Mesendoderm (in vitro differentiated cells): ENCODE results near the gene FGF5.
"Not testable (repeated sequence)": the region's sequence is repeated elsewhere in the genome, so short reads cannot be mapped to it uniquely, and the experiment has no call there.

ENCODE experiments used
- DNase-seq: peaks from one replicate; pipeline ENCODE4 v3.0.0; 2013
- H2AK5ac ChIP-seq: 2 replicates; pipeline ENCODE4 v1.6.1; 2013; ENCODE audit warnings: low read length, inconsistent platforms
- H2BK120ac ChIP-seq: 2 replicates; pipeline ENCODE4 v1.6.1; 2013; ENCODE audit warnings: low read depth, mild to moderate bottlenecking, low read length, moderate library complexity, mixed read lengths
- H2BK15ac ChIP-seq: replicated peaks from 2 replicates; pipeline ENCODE4 v1.6.1; 2013; ENCODE audit warnings: low read depth, mild to moderate bottlenecking, moderate library complexity
- H2BK5ac ChIP-seq: 2 replicates; pipeline ENCODE4 v1.6.1; 2013; ENCODE audit warnings: low read length, inconsistent platforms
- H3K18ac ChIP-seq: 2 replicates; pipeline ENCODE4 v1.6.1; 2013; ENCODE audit warnings: mild to moderate bottlenecking, low read length, mixed read lengths
- H3K23ac ChIP-seq: one replicate; pipeline ENCODE4 v1.6.1; 2013; ENCODE audit warnings: low read length
- H3K27ac ChIP-seq: 2 replicates; pipeline ENCODE4 v1.5.1; 2013; ENCODE audit warnings: low read depth, mild to moderate bottlenecking, inconsistent platforms, low read length, moderate library complexity
- H3K27me3 ChIP-seq: 2 replicates; pipeline ENCODE4 v1.6.1; 2013; ENCODE audit warnings: low read length, control low read depth, mild to moderate bottlenecking, inconsistent platforms; ENCODE audit not compliant: insufficient read depth, poor library complexity
- H3K36me3 ChIP-seq: 2 replicates; pipeline ENCODE4 v1.6.1; 2013; ENCODE audit warnings: low read length, inconsistent platforms; ENCODE audit not compliant: control insufficient read depth, insufficient read depth
- H3K4ac ChIP-seq: one replicate; pipeline ENCODE4 v1.6.1; 2013; ENCODE audit warnings: low read depth, mild to moderate bottlenecking, low read length, moderate library complexity
- H3K4me1 ChIP-seq: 2 replicates; pipeline ENCODE4 v1.6.1; 2013; ENCODE audit warnings: low read depth, low read length, inconsistent platforms; ENCODE audit not compliant: control insufficient read depth
- H3K4me2 ChIP-seq: 2 replicates; pipeline ENCODE4 v1.6.1; 2013; ENCODE audit warnings: low read length
- H3K4me3 ChIP-seq: 2 replicates; pipeline ENCODE4 v1.5.1; 2013; ENCODE audit warnings: mild to moderate bottlenecking, low read length
- H3K56ac ChIP-seq: one replicate; pipeline ENCODE4 v1.6.1; 2013; ENCODE audit warnings: low read length
- H3K79me1 ChIP-seq: 2 replicates; pipeline ENCODE4 v1.6.1; 2013; ENCODE audit warnings: low read length, inconsistent platforms
- H3K79me2 ChIP-seq: 2 replicates; pipeline ENCODE4 v1.6.1; 2013; ENCODE audit warnings: mild to moderate bottlenecking, low read length; ENCODE audit not compliant: control insufficient read depth, insufficient read depth
- H3K9ac ChIP-seq: 2 replicates; pipeline ENCODE4 v1.6.1; 2013; ENCODE audit warnings: low read length, inconsistent platforms
- H4K5ac ChIP-seq: one replicate; pipeline ENCODE4 v1.6.1; 2013; ENCODE audit warnings: low read length
- H4K8ac ChIP-seq: one replicate; pipeline ENCODE4 v1.6.1; 2013; ENCODE audit warnings: low read depth, mild to moderate bottlenecking, control low read depth, low read length, moderate library complexity
- WGBS: extraction: QIAGEN DNeasy Blood & Tissue Kit; methylation state at CpG from one replicate; pipeline ENCODE4 v1.1.7; 2013; ENCODE audit warnings: low lambda C conversion rate, missing lambda C conversion rate; ENCODE audit not compliant: insufficient coverage; ENCODE audit errors: extremely low coverage; 5-methylcytosine and 5-hydroxymethylcytosine counted together

The FGF5 gene

DNA sequence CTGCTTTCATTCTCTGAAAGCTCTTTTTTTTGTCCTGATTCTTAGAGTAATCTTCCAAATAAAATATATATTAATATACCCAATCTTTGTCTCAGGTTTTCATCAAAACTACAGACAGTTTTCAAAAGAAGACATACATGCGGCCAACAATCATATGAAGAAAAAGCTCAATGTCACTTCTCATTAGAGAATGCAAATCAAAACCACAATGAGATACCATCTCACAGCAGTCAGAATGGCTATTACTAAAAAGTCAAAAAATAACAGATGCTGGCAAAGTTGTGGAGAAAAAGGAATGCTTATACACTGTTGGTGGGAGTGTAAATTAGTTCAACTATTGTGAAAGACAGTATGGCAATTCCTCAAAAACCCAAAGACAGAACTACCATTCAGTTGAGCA lies 19.0 kb upstream of the FGF5 start:
- H3K4me2 ChIP-seq, H3K4me3 ChIP-seq, H3K27ac ChIP-seq, H3K27me3 ChIP-seq, H2BK120ac ChIP-seq, H3K79me2 ChIP-seq, H3K4me1 ChIP-seq, H2AK5ac ChIP-seq, H2BK15ac ChIP-seq, H4K5ac ChIP-seq, H3K9ac ChIP-seq, H3K36me3 ChIP-seq, H3K56ac ChIP-seq, H3K79me1 ChIP-seq, H3K18ac ChIP-seq, H3K23ac ChIP-seq, H2BK5ac ChIP-seq, H4K8ac ChIP-seq, DNase-seq, H3K4ac ChIP-seq: not testable (repeated sequence)
- no CpG with 5 or more reads among the region's 1 CpG for WGBS

DNA sequence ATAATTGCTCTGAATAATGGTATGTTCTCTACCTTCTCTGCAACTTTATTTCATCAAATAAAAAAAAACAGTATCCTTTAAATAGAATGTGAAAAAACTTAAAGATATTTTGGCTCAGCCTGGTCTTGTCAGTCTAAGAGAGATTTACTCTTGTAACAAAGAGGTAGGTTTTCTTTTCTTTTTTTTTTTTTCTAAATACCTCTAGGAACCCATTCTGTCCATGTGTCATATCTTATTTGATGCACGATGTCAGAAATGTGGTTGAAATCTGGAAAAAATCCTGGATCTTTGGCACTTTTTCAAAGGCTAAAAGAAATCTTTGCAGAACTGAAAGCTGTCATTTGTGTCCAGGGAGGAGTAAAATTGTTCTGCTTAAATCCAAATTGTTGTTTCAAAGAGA lies 17.3 kb upstream of the FGF5 start:
- H3K36me3 ChIP-seq = no peaks in the 10 kb centered on the region
- H3K18ac ChIP-seq = no peak overlapping the region
- no peak overlapping the region for H2BK5ac ChIP-seq
- H2BK120ac ChIP-seq = no peak overlapping the region
- no peak overlapping the region for H2AK5ac ChIP-seq
- WGBS = no CpG with 5 or more reads among the region's 1 CpG
- H4K8ac ChIP-seq = no peak overlapping the region
- no peak overlapping the region for H3K23ac ChIP-seq
- no peak overlapping the region for H3K4ac ChIP-seq
- H3K27me3 ChIP-seq = no peaks in the 10 kb centered on the region
- H3K4me1 ChIP-seq = no peaks in the 10 kb centered on the region
- H3K79me1 ChIP-seq = no peaks in the 10 kb centered on the region
- no peak overlapping the region for H2BK15ac ChIP-seq
- H3K4me2 ChIP-seq = no peak overlapping the region
- no peak overlapping the region for H4K5ac ChIP-seq
- no peaks in the 10 kb centered on the region for H3K79me2 ChIP-seq
- DNase-seq = no peak
- no peak overlapping the region for H3K56ac ChIP-seq
- no peak overlapping the region for H3K4me3 ChIP-seq
- no peak overlapping the region for H3K9ac ChIP-seq
- no peak overlapping the region for H3K27ac ChIP-seq

DNA sequence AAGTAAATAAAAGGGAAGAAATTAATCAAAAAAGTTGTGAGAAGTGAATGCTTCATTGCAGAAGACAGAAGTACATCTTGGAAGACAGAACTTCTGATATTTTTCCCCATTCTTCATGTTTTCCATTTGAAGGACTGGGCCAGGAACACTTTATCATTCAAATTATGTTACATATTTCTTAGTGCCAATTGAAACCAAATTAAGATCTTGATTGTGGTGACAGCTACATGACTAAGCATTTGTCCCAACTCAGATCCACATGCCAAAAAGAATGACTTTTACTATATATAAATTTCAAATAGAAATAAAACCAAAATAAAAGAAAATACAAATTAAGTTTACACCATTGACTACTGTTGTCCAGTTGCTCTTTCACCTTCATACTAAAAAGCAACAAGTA lies 14.0 kb upstream of the FGF5 start:
- no peak for DNase-seq
- H3K56ac ChIP-seq = no peak overlapping the region

DNA sequence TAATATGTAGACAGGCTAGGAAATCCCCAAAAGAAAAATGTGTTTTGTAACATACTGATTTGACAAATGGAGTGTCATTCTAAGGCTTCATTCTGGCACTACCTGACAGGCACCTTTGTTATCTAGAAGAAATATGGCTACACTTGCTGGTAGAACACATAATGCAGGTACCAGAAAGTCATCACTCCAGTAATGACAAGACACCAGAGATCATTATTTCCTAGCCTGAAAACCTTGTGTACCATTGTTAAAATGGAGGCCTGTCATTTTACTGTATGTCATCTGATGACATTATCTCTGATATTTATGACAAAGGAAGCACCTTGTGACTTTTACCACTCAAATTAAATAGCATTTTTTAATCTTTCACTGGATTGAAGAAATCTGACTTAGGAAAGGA lies 13.5 kb upstream of the FGF5 start:
- no peaks in the 10 kb centered on the region for H3K4me1 ChIP-seq

More for the DNA sequence above, 14.0 kb upstream of the FGF5 start:
- no peak overlapping the region for H3K4me3 ChIP-seq
- no peak overlapping the region for H4K8ac ChIP-seq
- no peak overlapping the region for H3K4ac ChIP-seq
- no peak overlapping the region for H3K23ac ChIP-seq
- H3K9ac ChIP-seq = no peak overlapping the region
- H3K27ac ChIP-seq = no peak overlapping the region
- no peak overlapping the region for H2BK15ac ChIP-seq
- H3K36me3 ChIP-seq = no peaks in the 10 kb centered on the region
- H3K79me2 ChIP-seq = no peaks in the 10 kb centered on the region
- no peak overlapping the region for H2BK5ac ChIP-seq
- no peaks in the 10 kb centered on the region for H3K79me1 ChIP-seq
- H2AK5ac ChIP-seq = no peak overlapping the region
- H3K4me2 ChIP-seq = no peak overlapping the region
- no peak overlapping the region for H2BK120ac ChIP-seq
- no peaks in the 10 kb centered on the region for H3K27me3 ChIP-seq
- no peaks in the 10 kb centered on the region for H3K4me1 ChIP-seq
- H3K18ac ChIP-seq = no peak overlapping the region
- no peak overlapping the region for H4K5ac ChIP-seq

DNA sequence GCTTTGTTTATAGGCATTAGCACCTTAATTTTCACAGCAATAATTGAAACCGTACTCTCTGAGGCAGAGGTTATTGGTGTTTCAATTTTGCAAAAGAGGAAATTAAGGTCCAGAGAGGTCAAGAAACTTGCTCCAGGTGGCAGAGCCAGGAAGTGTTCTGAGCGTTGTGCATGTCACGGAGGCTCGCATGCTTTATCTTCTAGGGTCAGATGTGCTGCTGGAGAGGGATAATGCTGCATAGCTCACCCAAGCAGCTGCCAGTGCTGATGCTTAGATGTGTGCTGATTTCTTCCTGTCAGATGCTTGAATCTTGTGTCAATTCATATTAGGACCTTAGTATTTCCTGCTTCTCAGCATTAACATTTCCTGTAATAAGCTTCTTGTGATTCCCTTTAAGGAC lies 13.0 kb upstream of the FGF5 start:
- no peak overlapping the region for H2BK120ac ChIP-seq
- no peak overlapping the region for H3K23ac ChIP-seq
- H3K27me3 ChIP-seq = no peaks in the 10 kb centered on the region
- H4K5ac ChIP-seq = no peak overlapping the region
- H2AK5ac ChIP-seq = no peak overlapping the region
- H3K4me2 ChIP-seq = no peak overlapping the region
- H3K56ac ChIP-seq = no peak overlapping the region
- no CpG with 5 or more reads among the region's 4 CpGs for WGBS
- no peaks in the 10 kb centered on the region for H3K79me1 ChIP-seq
- DNase-seq = no peak
- no peak overlapping the region for H3K9ac ChIP-seq
- H2BK15ac ChIP-seq = no peak overlapping the region
- H2BK5ac ChIP-seq = no peak overlapping the region
- H3K18ac ChIP-seq = no peak overlapping the region
- no peak overlapping the region for H3K27ac ChIP-seq
- no peaks in the 10 kb centered on the region for H3K36me3 ChIP-seq
- no peaks in the 10 kb centered on the region for H3K4me1 ChIP-seq
- H4K8ac ChIP-seq = no peak overlapping the region
- no peak overlapping the region for H3K4me3 ChIP-seq
- no peaks in the 10 kb centered on the region for H3K79me2 ChIP-seq
- no peak overlapping the region for H3K4ac ChIP-seq

More for the DNA sequence above, 13.5 kb upstream of the FGF5 start:
- no peak overlapping the region for H2BK120ac ChIP-seq
- H3K4ac ChIP-seq = no peak overlapping the region
- H3K36me3 ChIP-seq = no peaks in the 10 kb centered on the region
- no peak overlapping the region for H4K5ac ChIP-seq
- no peak overlapping the region for H3K27ac ChIP-seq
- no peak overlapping the region for H3K18ac ChIP-seq
- no peak overlapping the region for H2BK5ac ChIP-seq
- no peaks in the 10 kb centered on the region for H3K79me2 ChIP-seq
- no peaks in the 10 kb centered on the region for H3K27me3 ChIP-seq
- DNase-seq = no peak
- H4K8ac ChIP-seq = no peak overlapping the region
- no peak overlapping the region for H2BK15ac ChIP-seq
- no peak overlapping the region for H3K4me3 ChIP-seq
- no peak overlapping the region for H3K56ac ChIP-seq
- H2AK5ac ChIP-seq = no peak overlapping the region
- H3K79me1 ChIP-seq = no peaks in the 10 kb centered on the region
- H3K4me2 ChIP-seq = no peak overlapping the region
- H3K23ac ChIP-seq = no peak overlapping the region
- H3K9ac ChIP-seq = no peak overlapping the region

DNA sequence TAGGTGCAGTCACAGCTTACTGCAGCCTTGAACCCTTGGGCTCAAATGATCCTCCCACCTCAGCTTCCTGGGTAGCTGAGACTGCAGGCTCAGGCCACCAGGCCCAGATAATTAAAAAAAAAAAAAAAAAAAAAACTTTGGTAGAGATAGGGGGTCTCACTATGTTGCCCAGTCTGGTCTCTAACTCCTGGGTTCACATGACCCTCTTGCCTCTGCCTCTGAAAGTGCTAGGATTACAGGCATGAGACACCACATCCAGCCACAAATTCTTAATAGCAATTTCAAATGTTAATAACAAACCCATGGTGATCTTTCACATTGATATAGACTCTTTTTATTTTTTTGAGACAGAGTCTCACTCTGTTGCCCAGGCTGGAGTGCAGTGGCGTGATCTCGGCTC lies 12.3 kb upstream of the FGF5 start:
- no peak for DNase-seq
- H3K27me3 ChIP-seq = no peaks in the 10 kb centered on the region
- no peak overlapping the region for H3K27ac ChIP-seq
- no CpG with 5 or more reads among the region's 2 CpGs for WGBS
- no peak overlapping the region for H2BK120ac ChIP-seq
- H3K9ac ChIP-seq = no peak overlapping the region
- H3K79me2 ChIP-seq = no peaks in the 10 kb centered on the region
- H2BK5ac ChIP-seq = no peak overlapping the region
- H4K8ac ChIP-seq = no peak overlapping the region
- H4K5ac ChIP-seq = no peak overlapping the region
- H3K4ac ChIP-seq = no peak overlapping the region
- H3K4me1 ChIP-seq = no peaks in the 10 kb centered on the region
- no peak overlapping the region for H2BK15ac ChIP-seq
- H3K56ac ChIP-seq = no peak overlapping the region
- H3K79me1 ChIP-seq = no peaks in the 10 kb centered on the region
- H3K4me2 ChIP-seq = no peak overlapping the region
- H3K18ac ChIP-seq = no peak overlapping the region
- H3K23ac ChIP-seq = no peak overlapping the region
- no peak overlapping the region for H2AK5ac ChIP-seq
- no peak overlapping the region for H3K4me3 ChIP-seq
- no peaks in the 10 kb centered on the region for H3K36me3 ChIP-seq
